IMR-90 (cell line): Measurements from ENCODE around the gene RFX1. TPM values are rescaled to one million over a fixed set of nuclear protein-coding genes. Genes with fewer than 3 reads are reported as not detected.

ENCODE experiments used
- ATAC-seq: fragments of 200-7000 bp; cut with Tn5 transposase; 2 replicates; pipeline ENCODE4 v1.9.1; 2020; ENCODE audit warnings: low read depth, mild to moderate bottlenecking, moderate library complexity
- BruUV-seq: library from RNA; stranded (reverse); fragments of 400-500 nt; replicated peaks from 2 replicates; lab custom pipeline; 2021; lab: Mats Ljungman, UMichigan
- CTCF ChIA-PET: fragments of 300-600 bp; formaldehyde crosslinking; extraction: SDS; loops from one replicate; lab custom pipeline; 2021; ENCODE audit warnings: antibody characterized with exemption; lab: Yijun Ruan, JAX
- POLR2A ChIA-PET: fragments of 300-600 bp; sonication (Branson Sonifier 250); formaldehyde crosslinking; loops from one replicate; lab custom pipeline; 2022; ENCODE audit warnings: antibody characterized with exemption; ENCODE audit not compliant: unreplicated experiment; lab: Charles Lee
- DNase-seq: peaks from one replicate; pipeline ENCODE4 v3.0.0; 2013
- H2AFZ ChIP-seq: replicated peaks from 2 replicates; pipeline ENCODE3; 2013; ENCODE audit warnings: low read length, mild to moderate bottlenecking; ENCODE audit not compliant: poor library complexity
- H2AK5ac ChIP-seq: 2 replicates; pipeline ENCODE4 v1.6.1; 2013; ENCODE audit warnings: low read depth, low read length, inconsistent platforms
- H2AK9ac ChIP-seq: replicated peaks from 2 replicates; pipeline ENCODE3; 2013; ENCODE audit warnings: mild to moderate bottlenecking, low read depth, low read length, moderate library complexity; ENCODE audit not compliant: poor library complexity
- H2BK120ac ChIP-seq: 2 replicates; pipeline ENCODE4 v1.6.1; 2013; ENCODE audit warnings: low read depth, low read length, inconsistent platforms
- H2BK15ac ChIP-seq: 3 replicates; pipeline ENCODE4 v1.6.1; 2013; ENCODE audit warnings: low read depth, low read length, inconsistent platforms
- H2BK20ac ChIP-seq: 2 replicates; pipeline ENCODE4 v1.6.1; 2013; ENCODE audit warnings: low read depth, mild to moderate bottlenecking, inconsistent platforms, low read length, moderate library complexity
- H2BK5ac ChIP-seq: 2 replicates; pipeline ENCODE4 v1.6.1; 2013; ENCODE audit warnings: mild to moderate bottlenecking, low read depth, low read length, inconsistent platforms; ENCODE audit not compliant: poor library complexity, severe bottlenecking
- H3K14ac ChIP-seq: replicated peaks from 2 replicates; pipeline ENCODE4 v1.6.1; 2013; ENCODE audit warnings: low read depth, low read length, inconsistent platforms
- H3K18ac ChIP-seq: 2 replicates; pipeline ENCODE4 v1.6.1; 2013; ENCODE audit warnings: low read depth, low read length, control low read depth
- H3K23ac ChIP-seq: 2 replicates; pipeline ENCODE4 v1.6.1; 2013; ENCODE audit warnings: low read depth, low read length, inconsistent platforms
- H3K27ac ChIP-seq: 2 replicates; pipeline ENCODE4 v1.5.1; 2013; ENCODE audit warnings: mild to moderate bottlenecking, control low read depth, low read length; ENCODE audit not compliant: insufficient read depth
- H3K27me3 ChIP-seq: 2 replicates; pipeline ENCODE4 v1.6.1; 2013; ENCODE audit warnings: low read length; ENCODE audit not compliant: control insufficient read depth, insufficient read depth
- H3K36me3 ChIP-seq: 2 replicates; pipeline ENCODE4 v1.6.1; 2013; ENCODE audit warnings: low read length, mixed read lengths; ENCODE audit not compliant: control insufficient read depth, insufficient read depth
- H3K4ac ChIP-seq: 2 replicates; pipeline ENCODE4 v1.6.1; 2013; ENCODE audit warnings: low read depth, low read length, inconsistent platforms
- H3K4me1 ChIP-seq: 2 replicates; pipeline ENCODE4 v1.6.1; 2013; ENCODE audit warnings: low read length, mixed read lengths; ENCODE audit not compliant: control insufficient read depth, insufficient read depth
- H3K4me2 ChIP-seq: 2 replicates; pipeline ENCODE4 v1.6.1; 2013; ENCODE audit warnings: low read depth, mild to moderate bottlenecking, control low read depth, low read length, moderate library complexity
- H3K4me3 ChIP-seq: 2 replicates; pipeline ENCODE4 v1.5.1; 2013; ENCODE audit warnings: low read depth, mild to moderate bottlenecking, control low read depth, low read length, moderate library complexity; ENCODE audit not compliant: insufficient read depth
- H3K56ac ChIP-seq: 2 replicates; pipeline ENCODE4 v1.6.1; 2013; ENCODE audit warnings: low read length, inconsistent platforms; ENCODE audit not compliant: insufficient read depth; ENCODE audit errors: extremely low read depth
- H3K79me1 ChIP-seq, 2 experiments: 2 replicates each; pipeline ENCODE4 v1.6.1; 2013; ENCODE audit warnings: low read length in 2 of 2, inconsistent platforms in 1 of 2, low read depth in 1 of 2
- H3K9ac ChIP-seq: 2 replicates; pipeline ENCODE4 v1.6.1; 2013; ENCODE audit warnings: low read depth, low read length, control low read depth
- H3K9me1 ChIP-seq: 2 replicates; pipeline ENCODE4 v1.6.1; 2013; ENCODE audit warnings: low read length, inconsistent platforms; ENCODE audit not compliant: insufficient read depth
- H3K9me3 ChIP-seq: 2 replicates; pipeline ENCODE4 v1.6.1; 2013; ENCODE audit warnings: low read length; ENCODE audit not compliant: control insufficient read depth, insufficient read depth
- H4K20me1 ChIP-seq: 2 replicates; pipeline ENCODE4 v1.6.1; 2013; ENCODE audit warnings: low read length, inconsistent platforms; ENCODE audit not compliant: insufficient read depth
- H4K5ac ChIP-seq: 2 replicates; pipeline ENCODE4 v1.6.1; 2013; ENCODE audit warnings: mild to moderate bottlenecking, low read depth, low read length, control low read depth
- H4K8ac ChIP-seq, 2 experiments: 2 replicates each; pipeline ENCODE4 v1.6.1; 2013; ENCODE audit warnings: low read depth in 2 of 2, low read length in 2 of 2, control low read depth in 1 of 2, inconsistent platforms in 1 of 2
- H4K91ac ChIP-seq: 2 replicates; pipeline ENCODE4 v1.6.1; 2013; ENCODE audit warnings: low read depth, low read length, inconsistent platforms; ENCODE audit not compliant: insufficient read depth
- CHD1 ChIP-seq: IDR thresholded peaks from 2 replicates; pipeline ENCODE4 v1.6.1; 2012; ENCODE audit warnings: low read depth, low read length, improper control_type of control experiment
- FOS ChIP-seq: fragments of 150-350 bp; IDR thresholded peaks from 2 replicates; pipeline ENCODE4 v1.6.1; 2016; ENCODE audit warnings: low read depth, low read length
- MAFK ChIP-seq: IDR thresholded peaks from 2 replicates; pipeline ENCODE4 v1.6.1; 2012; ENCODE audit warnings: low read depth, low read length, improper control_type of control experiment
- WGBS, 2 experiments: methylation state at CpG; one replicate each; pipeline versions ENCODE4 v1.1.5 to v1.1.7; 2013; ENCODE audit warnings: missing lambda C conversion rate in 2 of 2; ENCODE audit not compliant: insufficient read length in 1 of 2; ENCODE audit errors: extremely low coverage in 2 of 2; 5-methylcytosine and 5-hydroxymethylcytosine counted together
- dilution Hi-C: fragments of 300-500 bp; cut with HindIII; formaldehyde crosslinking; loops from one replicate; pipeline ENCODE4 v1.14.3; 2018; ENCODE audit warnings: low sequenced_read_pairs; ENCODE audit not compliant: unreplicated experiment
- in situ Hi-C: fragments of 300-500 bp; cut with MboI; formaldehyde crosslinking; loops from 3 replicates; pipeline ENCODE4 v1.14.3; 2019; ENCODE audit warnings: low sequenced_read_pairs, inconsistent platforms, mixed read lengths
- intact Hi-C: fragments of 100-400 bp; cut with micrococcal nuclease; formaldehyde crosslinking; loops from 2 replicates; pipeline ENCODE4 v1.10.0; 2022
- polyA plus RNA-seq, 3 experiments: library from polyadenylated mRNA; depleted of rRNA; stranded (reverse); fragments of >200 nt; gene quantifications; 2 replicates each; pipeline ENCODE4 v1.2.3, GENCODE V29; 2012; ENCODE audit warnings: low replicate concordance in 1 of 3
- total RNA-seq: library from RNA; depleted of rRNA; stranded (reverse); fragments of >200 nt; gene quantifications from 2 replicates; pipeline ENCODE4 v1.2.3, GENCODE V29; 2012

Gene RFX1
- total and polyA plus RNA-seq, 2 of the 4 experiments (the other 2 are of a cell fraction): 0.36 to 3.1 TPM

- Histone ChIP-seq H3K4me2 (no peak overlapping the region), H3K27ac (no peak overlapping the region), H4K20me1 (no peaks in the 10 kb centered on the region), H2BK5ac (no peak overlapping the region), H2AFZ (no peak overlapping the region), H3K9me3 (no peaks in the 10 kb centered on the region), H3K4me1 (peaks cover 7% of the 10 kb centered on the region), H3K23ac (no peak overlapping the region), H3K4ac (no peak overlapping the region), H4K5ac (no peak overlapping the region), H3K9me1 (peaks cover 5% of the 10 kb centered on the region), H3K9ac (no peak overlapping the region), H3K18ac (no peak overlapping the region), H3K79me1 (peaks cover 0 to 4% of the 10 kb centered on the region in 2 experiments; a peak in 1 of 4 replicates), H2BK15ac (no peak overlapping the region), H3K14ac (no peak overlapping the region), H3K36me3 (peaks cover 15% of the 10 kb centered on the region), H2BK20ac (no peak overlapping the region), H2AK5ac (no peak overlapping the region), H3K27me3 (no peaks in the 10 kb centered on the region), H3K56ac (no peak overlapping the region), H2AK9ac (no peak overlapping the region), H2BK120ac (no peak overlapping the region), H4K91ac (no peak overlapping the region), H3K4me3 (no peak overlapping the region), H4K8ac (no peak overlapping the region)
- BruUV-seq: no TSS peak
- ChIA-PET CTCF (no interaction called here), POLR2A (interaction anchor here (0.6 kb wide), 1 partner anchor 11 kb away, joined by 4 read pairs; no protein-coding TSS in a partner anchor)
- TF ChIP-seq CHD1 (no peak), FOS (no peak), MAFK (no peak)
- in situ Hi-C loops (no loop called here), dilution Hi-C loops (no loop called here), intact Hi-C loops (no loop called here)
- no peak for ATAC-seq
- WGBS, 2 experiments: 50% methylated on average over 2 of the region's 22 CpGs; no CpG with 5 or more reads in 1 of the 2 experiments
- no peak for DNase-seq
These were observed 70.2 kb downstream of the RFX1 start for GRCh38 chr19:13935765-13936510.
